HL-60 (cell line): ENCODE measurements around the gene WWOX.

ENCODE experiments used
- DNase-seq, 2 experiments: peaks; one replicate each; pipeline ENCODE4 v3.0.0-alpha.2; 2010 to 2020; ENCODE audit warnings: low read depth in 1 of 2, low spot score in 1 of 2
- H3K27ac ChIP-seq: fragments of 250-450 bp; sonication (Bioruptor Pico); replicated peaks from 2 replicates; pipeline ENCODE4 v1.5.1; 2020; ENCODE audit warnings: mild to moderate bottlenecking, moderate library complexity
- H3K27me3 ChIP-seq: fragments of 250-450 bp; sonication (Bioruptor Pico); 2 replicates; pipeline ENCODE4 v1.5.1; 2021; ENCODE audit warnings: mild to moderate bottlenecking, moderate library complexity; ENCODE audit not compliant: insufficient read depth, poor library complexity, severe bottlenecking
- H3K4me3 ChIP-seq: replicated peaks from 2 replicates; pipeline ENCODE4 v1.5.1; 2011; ENCODE audit warnings: mild to moderate bottlenecking, control low read depth, low read length; ENCODE audit not compliant: insufficient read depth
- GABPA ChIP-seq: IDR thresholded peaks from 2 replicates; pipeline ENCODE4 v1.6.1; 2012; ENCODE audit warnings: low read depth
- POLR2AphosphoS5 ChIP-seq: IDR thresholded peaks from 2 replicates; pipeline ENCODE4 v1.6.1; 2012; ENCODE audit warnings: low read depth
- SPI1 ChIP-seq: IDR thresholded peaks from 2 replicates; pipeline ENCODE4 v1.6.1; 2012; ENCODE audit warnings: low read depth, mild to moderate bottlenecking, borderline replicate concordance
- TF ChIP-seq, protein P1 (sequence below): IDR thresholded peaks from one replicate; pipeline ENCODE4 v1.5.1; 2011; ENCODE audit warnings: low read length, control low read depth, inconsistent platforms; ENCODE audit not compliant: insufficient read depth
- TF ChIP-seq, protein P2 (sequence below): IDR thresholded peaks from 2 replicates; pipeline ENCODE4 v1.6.1; 2012; ENCODE audit warnings: low read depth; ENCODE audit not compliant: insufficient replicate concordance

WWOX gene

DNA sequence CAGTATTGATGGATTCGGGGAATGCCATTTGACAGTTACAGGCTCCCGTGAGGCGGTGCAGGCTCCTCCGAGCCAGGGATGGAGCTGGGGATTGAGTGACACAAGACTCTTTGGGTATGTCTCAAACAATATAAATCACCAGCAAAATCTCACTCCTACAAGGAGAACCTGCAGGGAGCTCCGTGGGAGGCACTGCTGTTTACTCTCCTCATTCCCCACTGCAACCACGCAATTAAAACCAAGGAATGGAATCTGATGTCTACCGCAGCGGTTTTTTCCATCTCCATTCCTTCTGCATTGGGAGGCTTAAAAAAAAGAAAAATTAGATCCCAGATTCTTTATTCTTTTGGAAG is 157.9 kb downstream of the WWOX start:
- Histone ChIP-seq H3K27ac (no peak overlapping the region), H3K27me3 (no peaks in the 10 kb centered on the region), H3K4me3 (no peak overlapping the region)
- DNase-seq, result no peak
- TF ChIP-seq POLR2AphosphoS5, result no peak
- no peak for TF ChIP-seq SPI1
- TF ChIP-seq GABPA, result no peak
- TF ChIP-seq, protein P1, sequence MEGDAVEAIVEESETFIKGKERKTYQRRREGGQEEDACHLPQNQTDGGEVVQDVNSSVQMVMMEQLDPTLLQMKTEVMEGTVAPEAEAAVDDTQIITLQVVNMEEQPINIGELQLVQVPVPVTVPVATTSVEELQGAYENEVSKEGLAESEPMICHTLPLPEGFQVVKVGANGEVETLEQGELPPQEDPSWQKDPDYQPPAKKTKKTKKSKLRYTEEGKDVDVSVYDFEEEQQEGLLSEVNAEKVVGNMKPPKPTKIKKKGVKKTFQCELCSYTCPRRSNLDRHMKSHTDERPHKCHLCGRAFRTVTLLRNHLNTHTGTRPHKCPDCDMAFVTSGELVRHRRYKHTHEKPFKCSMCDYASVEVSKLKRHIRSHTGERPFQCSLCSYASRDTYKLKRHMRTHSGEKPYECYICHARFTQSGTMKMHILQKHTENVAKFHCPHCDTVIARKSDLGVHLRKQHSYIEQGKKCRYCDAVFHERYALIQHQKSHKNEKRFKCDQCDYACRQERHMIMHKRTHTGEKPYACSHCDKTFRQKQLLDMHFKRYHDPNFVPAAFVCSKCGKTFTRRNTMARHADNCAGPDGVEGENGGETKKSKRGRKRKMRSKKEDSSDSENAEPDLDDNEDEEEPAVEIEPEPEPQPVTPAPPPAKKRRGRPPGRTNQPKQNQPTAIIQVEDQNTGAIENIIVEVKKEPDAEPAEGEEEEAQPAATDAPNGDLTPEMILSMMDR, result no peak
- TF ChIP-seq, protein P2, sequence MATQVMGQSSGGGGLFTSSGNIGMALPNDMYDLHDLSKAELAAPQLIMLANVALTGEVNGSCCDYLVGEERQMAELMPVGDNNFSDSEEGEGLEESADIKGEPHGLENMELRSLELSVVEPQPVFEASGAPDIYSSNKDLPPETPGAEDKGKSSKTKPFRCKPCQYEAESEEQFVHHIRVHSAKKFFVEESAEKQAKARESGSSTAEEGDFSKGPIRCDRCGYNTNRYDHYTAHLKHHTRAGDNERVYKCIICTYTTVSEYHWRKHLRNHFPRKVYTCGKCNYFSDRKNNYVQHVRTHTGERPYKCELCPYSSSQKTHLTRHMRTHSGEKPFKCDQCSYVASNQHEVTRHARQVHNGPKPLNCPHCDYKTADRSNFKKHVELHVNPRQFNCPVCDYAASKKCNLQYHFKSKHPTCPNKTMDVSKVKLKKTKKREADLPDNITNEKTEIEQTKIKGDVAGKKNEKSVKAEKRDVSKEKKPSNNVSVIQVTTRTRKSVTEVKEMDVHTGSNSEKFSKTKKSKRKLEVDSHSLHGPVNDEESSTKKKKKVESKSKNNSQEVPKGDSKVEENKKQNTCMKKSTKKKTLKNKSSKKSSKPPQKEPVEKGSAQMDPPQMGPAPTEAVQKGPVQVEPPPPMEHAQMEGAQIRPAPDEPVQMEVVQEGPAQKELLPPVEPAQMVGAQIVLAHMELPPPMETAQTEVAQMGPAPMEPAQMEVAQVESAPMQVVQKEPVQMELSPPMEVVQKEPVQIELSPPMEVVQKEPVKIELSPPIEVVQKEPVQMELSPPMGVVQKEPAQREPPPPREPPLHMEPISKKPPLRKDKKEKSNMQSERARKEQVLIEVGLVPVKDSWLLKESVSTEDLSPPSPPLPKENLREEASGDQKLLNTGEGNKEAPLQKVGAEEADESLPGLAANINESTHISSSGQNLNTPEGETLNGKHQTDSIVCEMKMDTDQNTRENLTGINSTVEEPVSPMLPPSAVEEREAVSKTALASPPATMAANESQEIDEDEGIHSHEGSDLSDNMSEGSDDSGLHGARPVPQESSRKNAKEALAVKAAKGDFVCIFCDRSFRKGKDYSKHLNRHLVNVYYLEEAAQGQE, result no peak

DNA sequence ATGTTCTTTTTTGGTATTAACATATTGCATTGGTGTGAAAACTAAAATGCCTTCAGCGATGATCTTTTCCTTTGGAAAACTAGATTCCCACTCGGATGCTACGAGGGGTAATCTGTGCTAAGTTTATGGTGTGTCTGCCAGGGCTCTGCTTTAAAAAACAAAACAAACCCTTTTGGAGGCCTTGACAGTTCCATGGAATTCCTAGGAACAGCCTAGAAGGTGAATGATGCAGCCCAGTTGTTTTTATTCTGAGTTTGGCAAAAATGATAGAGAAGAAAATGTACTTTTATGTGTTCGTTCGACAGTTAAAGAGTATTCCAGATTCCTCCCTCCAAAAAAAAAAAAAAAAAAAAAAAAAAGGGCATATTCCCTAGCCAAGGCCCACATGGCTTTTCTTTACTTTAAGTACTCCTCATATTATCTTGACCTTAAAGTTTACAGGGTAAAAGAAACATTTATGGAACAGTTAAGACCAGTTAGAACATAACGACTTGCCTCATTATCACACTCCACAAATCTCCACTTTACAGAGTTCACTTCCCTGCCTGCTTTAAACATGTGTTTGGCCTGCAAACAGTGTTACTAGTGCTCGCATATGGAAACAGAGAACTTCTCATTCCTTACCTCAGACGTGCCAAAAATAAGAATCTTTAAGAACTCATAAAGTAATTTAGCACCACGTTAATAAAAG is 159.1 kb downstream of the WWOX start:
- no peak overlapping the region for H3K4me3 ChIP-seq
- H3K27me3 ChIP-seq, result no peaks in the 10 kb centered on the region
- H3K27ac ChIP-seq, result no peak overlapping the region
- no peak for TF ChIP-seq POLR2AphosphoS5
- no peak for TF ChIP-seq SPI1
- TF ChIP-seq, protein P2, result no peak
- no peak for DNase-seq

DNA sequence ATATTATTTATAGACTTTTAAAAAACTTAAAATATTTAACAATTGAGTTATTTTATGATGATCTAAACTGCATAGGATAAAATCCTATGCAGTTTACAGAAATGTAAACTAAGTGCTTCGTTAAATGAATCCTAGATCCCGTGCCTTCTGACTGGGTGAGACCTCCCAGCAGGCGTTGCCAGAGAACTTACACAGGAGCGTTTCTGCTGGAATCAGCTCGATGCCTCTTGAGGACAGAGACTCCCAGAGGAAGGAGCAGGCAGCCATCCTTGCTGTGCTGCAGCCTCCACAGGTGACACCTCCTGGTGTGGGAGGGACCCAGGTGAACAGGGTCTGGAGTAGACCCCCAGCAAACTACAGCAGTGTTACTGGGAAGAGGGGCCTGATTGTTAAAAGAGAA is 160.4 kb downstream of the WWOX start:
- Histone ChIP-seq H3K27ac (no peak overlapping the region), H3K4me3 (no peak overlapping the region), H3K27me3 (no peaks in the 10 kb centered on the region)
- no peak for DNase-seq
- TF ChIP-seq POLR2AphosphoS5, result no peak
- TF ChIP-seq GABPA, result no peak
- no peak for TF ChIP-seq SPI1
- TF ChIP-seq, protein P2, result no peak
- TF ChIP-seq, protein P1, result no peak
